Stromal cell of bone marrow (primary cell): Measurements from ENCODE around the gene EMILIN1.
"Not testable (repeated sequence)": the region's sequence is repeated elsewhere in the genome, so short reads cannot be mapped to it uniquely, and the experiment has no call there.

ENCODE experiments used
- DNase-seq: peaks from one replicate; pipeline ENCODE4 v3.0.0-alpha.2; 2012; ENCODE audit warnings: low read depth

Gene EMILIN1

DNA sequence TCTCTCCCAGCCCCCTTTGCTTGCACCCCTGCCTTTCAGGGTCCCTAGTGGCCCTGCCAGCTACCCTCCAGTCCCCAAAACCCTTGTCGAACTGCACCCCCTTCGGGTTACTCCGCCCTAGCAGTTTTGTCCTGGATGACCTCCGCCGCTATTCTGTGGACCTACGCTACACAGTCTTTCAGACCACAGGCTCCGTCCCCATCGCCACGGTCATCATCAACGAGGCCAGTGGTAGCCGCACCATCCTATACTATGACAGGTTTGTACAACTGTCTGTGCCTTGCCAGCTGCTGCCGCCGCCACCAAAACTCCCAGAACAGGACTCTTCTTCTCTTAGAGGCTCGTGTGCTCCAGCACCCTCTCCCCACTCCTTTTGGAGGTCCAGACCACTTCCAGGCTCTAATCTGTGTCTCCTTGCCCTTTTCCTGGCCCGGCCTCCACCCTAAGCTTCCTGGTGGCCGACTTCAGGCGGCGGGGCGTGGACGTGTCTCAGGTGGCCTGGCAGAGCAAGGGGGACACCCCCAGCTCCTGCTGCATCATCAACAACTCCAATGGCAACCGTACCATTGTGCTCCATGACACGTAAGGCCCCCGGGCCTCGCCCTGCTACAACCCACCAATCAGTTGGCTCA, 16.1 kb downstream of the EMILIN1 start:
- no peak for DNase-seq

DNA sequence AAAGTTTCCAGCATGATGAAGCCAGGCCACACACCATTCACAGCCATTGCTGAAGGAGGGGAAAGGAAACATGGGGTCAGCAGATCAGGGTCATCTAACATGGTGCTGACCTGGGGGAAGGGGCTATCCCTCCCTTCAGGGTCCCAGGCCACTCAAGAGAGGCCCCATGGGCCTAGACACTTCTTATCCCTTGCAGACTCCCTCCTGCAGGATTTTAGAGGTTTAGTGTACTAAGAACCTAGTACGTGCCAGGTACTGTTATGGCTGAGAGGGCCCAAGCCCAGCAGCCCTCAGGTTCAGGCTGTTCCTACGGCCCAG, 17.0 kb downstream of the EMILIN1 start:
- DNase-seq = no peak

DNA sequence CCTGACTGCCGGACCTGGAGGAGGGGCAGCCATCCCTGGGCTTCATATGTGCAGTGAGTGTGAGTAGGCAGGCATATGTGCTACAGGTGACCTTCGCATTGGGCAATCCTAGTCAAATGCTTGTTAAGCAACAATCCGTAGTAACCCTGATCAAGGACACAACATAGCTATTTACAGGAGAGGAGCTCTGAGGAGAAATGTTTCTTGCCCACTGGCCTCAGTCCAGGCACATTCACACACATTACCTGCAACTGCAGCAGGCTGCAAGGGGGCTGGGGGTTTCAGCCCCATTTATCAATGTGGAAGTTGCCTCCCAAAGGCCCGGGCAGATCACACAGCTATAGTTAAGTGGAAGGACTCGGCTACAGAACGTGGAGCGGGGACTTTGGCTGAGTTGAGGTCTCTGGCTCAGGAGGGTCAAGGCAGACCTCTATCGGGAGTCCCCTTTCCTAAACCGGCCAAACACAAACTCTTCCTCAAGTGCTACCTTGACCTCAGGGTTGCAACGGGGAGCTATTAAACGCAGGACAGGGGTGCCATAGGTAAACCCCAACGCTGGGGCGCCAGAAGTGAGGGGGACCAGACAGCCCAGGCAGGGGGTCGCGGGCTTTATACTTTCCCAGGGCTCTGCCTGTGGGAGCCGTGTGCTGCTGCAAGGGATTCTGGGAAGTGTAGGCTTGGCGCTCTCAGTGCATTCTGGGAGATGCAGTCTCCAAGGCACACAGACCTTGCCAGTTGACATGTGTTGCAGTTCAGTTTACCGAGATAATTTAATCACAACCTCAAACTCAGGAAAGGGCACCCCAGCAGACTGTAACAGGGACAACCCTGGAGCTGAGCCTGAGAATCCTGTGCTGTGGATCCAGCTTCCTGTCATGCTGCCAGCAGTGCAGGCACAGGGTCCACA, 17.6 kb downstream of the EMILIN1 start:
- no peak for DNase-seq

- DNase-seq = no peak
Measured at GRCh38 chr2:27096748-27097297, 18.4 kb downstream of the EMILIN1 start.

GRCh38 chr2:27097341-27097740, 18.9 kb downstream of the EMILIN1 start:
- no peak for DNase-seq

DNA sequence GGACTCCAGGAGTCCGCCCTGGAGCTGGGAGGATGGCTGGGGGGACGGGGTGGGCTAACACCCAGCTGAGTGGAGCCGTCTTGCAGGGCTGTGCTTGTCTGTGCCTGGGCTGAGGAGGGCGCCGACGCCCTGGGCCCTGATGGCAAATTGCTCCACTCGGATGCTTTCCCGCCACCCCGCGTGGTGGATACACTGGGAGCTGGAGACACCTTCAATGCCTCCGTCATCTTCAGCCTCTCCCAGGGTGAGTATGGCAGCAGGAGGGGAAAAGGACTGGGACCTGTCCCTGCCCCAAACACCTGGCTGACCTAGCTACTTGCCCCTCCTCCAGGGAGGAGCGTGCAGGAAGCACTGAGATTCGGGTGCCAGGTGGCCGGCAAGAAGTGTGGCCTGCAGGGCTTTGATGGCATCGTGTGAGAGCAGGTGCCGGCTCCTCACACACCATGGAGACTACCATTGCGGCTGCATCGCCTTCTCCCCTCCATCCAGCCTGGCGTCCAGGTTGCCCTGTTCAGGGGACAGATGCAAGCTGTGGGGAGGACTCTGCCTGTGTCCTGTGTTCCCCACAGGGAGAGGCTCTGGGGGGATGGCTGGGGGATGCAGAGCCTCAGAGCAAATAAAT, 21.0 kb downstream of the EMILIN1 start:
- DNase-seq = no peak

GRCh38 chr2:27100036-27100435, 21.6 kb downstream of the EMILIN1 start:
- DNase-seq = no peak

- no peak for DNase-seq
Measured at GRCh38 chr2:27102329-27102728, 23.9 kb downstream of the EMILIN1 start.

GRCh38 chr2:27105981-27106380, 27.6 kb downstream of the EMILIN1 start:
- peak; percentile 2 for DNase-seq

DNA sequence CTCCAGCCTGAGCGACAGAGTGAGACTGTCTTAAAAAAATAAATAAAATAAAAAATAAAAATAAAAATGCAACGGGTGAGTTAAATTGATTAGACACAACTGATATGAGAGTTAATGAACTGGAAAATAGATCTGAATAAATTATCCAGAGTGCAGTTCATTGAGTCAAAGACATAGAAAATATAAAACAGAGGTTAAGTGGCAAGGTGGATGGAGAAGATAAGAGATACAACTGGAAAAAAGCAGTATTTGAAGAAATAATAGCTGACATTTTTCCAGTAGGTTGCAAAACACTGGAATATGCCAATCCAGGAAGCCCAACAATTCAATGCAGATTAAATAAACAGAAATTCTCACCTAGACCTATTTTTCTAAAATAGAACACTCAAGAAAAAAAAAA, 29.8 kb downstream of the EMILIN1 start:
- no peak for DNase-seq

DNA sequence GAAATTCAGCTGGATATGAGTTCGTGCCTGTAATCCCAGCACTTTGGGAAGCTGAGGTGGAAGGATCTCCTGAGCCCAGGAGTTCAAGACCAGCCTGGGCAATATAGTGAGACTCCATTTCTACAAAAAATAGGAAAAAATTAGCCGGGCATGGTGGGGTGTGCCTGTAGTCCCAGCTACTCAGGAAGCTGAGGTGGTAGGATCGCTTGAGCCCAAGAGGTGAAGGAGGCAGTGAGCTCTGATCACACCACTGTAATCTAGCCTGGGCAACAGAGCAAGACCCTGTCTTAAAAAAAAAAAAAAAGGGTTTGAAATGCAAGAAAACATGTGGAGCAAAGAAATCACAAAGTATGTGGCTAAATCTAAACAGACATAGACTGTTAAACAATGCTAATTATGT, 30.7 kb downstream of the EMILIN1 start:
- no peak for DNase-seq

DNA sequence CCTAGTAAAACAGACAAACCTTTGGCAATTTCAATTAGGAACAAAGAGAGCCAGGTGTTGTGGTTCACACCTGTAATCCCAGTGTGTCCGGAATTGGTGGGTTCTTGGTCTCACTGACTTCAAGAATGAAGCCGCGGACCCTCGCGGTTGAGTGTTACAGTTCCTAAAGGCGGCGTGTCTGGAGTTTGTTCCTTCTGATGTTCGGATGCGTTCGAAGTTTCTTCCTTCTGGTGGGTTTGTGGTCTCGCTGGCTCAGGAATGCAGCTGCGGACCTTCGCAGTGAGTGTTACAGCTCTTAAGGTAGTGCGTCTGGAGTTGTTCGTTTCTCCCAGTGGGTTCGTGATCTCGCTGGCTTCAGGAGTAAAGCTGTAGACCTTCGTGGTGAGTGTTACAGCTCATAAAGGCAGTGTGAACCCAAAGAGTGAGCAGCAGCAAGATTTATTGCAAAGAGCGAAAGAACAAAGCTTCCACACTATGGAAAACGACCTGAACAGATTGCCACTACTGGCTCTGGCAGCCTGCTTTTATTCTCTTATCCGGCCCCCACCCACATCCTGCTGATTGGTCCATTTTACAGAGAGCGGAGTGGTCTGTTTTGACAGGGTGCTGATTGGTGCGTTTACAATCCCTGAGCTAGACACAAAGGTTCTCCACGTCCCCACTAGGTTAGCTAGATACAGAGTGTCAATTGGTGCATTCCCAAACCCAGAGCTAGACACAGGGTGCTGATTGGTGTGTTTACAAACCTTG, 32.4 kb downstream of the EMILIN1 start:
- DNase-seq = not testable (repeated sequence)

- DNase-seq = not testable (repeated sequence)
Measured at GRCh38 chr2:27111392-27112078, 33.1 kb downstream of the EMILIN1 start.

GRCh38 chr2:27115519-27115918, 37.1 kb downstream of the EMILIN1 start:
- DNase-seq = no peak

- DNase-seq = no peak
Measured at GRCh38 chr2:27117995-27118524, 39.6 kb downstream of the EMILIN1 start.

- DNase-seq = no peak
Measured at GRCh38 chr2:27118525-27119329, 40.3 kb downstream of the EMILIN1 start, which contains the start of gene CGREF1. TSS of gene CGREF1 (minus strand) at chr2:27119128. CDS start at chr2:27104366, 14,762 bp downstream.

GRCh38 chr2:27119330-27119670, 40.9 kb downstream of the EMILIN1 start:
- DNase-seq = not testable (repeated sequence)

- DNase-seq = no peak
Measured at GRCh38 chr2:27121906-27122305, 43.5 kb downstream of the EMILIN1 start.

- DNase-seq = no peak
Measured at GRCh38 chr2:27122791-27123190, 44.4 kb downstream of the EMILIN1 start.
